ENCODE measurements around the gene OR2T11.
"Not testable (repeated sequence)": the region's sequence is repeated elsewhere in the genome, so short reads cannot be mapped to it uniquely, and the experiment has no call there.

Gene OR2T11

DNA sequence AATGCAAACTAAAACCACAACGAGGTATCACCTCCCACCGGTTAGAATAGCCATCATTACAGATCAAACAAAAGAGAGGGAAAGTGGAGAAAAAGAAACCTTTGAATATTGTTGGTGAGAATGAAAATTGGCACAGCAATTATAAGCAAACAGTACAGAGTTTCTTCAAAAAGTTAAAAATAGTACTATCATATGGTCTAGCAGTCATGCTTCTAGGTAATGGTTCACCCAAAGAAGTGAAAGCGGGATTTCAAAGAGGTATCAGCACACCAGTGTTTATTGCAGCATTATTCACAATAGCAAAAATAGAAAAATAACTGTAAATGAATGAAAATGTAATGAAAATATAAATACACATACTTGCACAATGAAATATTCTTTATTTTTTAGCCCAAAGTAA is 45.6 kb downstream of the OR2T11 start:
- Histone ChIP-seq H3K27me3 (ENCODE audit: low read length) (no peaks in the 10 kb centered on the region), H3K9me3 (ENCODE audit: insufficient read depth, low read length) (no peaks in the 10 kb centered on the region), H3K4me3 (ENCODE audit: insufficient read depth, low read length, poor library complexity, severe bottlenecking) (no peak overlapping the region), H3K79me2 (ENCODE audit: insufficient read depth, low read length) (no peaks in the 10 kb centered on the region), H3K9me2 (replicated peaks; ENCODE audit: insufficient read depth, low read length) (no peaks in the 10 kb centered on the region), H3K36me3 (ENCODE audit: low read length) (no peaks in the 10 kb centered on the region), H3K27ac (ENCODE audit: low read depth, low read length) (no peak overlapping the region), H3K4me2 (ENCODE audit: low read depth, low read length, poor library complexity, severe bottlenecking) (no peak overlapping the region), H2AFZ (ENCODE audit: low read depth, low read length, severe bottlenecking) (no peak overlapping the region), H3K9ac (ENCODE audit: low read length) (no peak overlapping the region), H4K20me1 (ENCODE audit: low read depth, low read length) (no peaks in the 10 kb centered on the region), H3F3A (ENCODE audit: insufficient read depth) (no peaks in the 10 kb centered on the region)
- no peak for TF ChIP-seq EZH2phosphoT487 (conservative IDR thresholded peaks at IDR 0.05; ENCODE audit: low read length)
- TF ChIP-seq, protein P1, sequence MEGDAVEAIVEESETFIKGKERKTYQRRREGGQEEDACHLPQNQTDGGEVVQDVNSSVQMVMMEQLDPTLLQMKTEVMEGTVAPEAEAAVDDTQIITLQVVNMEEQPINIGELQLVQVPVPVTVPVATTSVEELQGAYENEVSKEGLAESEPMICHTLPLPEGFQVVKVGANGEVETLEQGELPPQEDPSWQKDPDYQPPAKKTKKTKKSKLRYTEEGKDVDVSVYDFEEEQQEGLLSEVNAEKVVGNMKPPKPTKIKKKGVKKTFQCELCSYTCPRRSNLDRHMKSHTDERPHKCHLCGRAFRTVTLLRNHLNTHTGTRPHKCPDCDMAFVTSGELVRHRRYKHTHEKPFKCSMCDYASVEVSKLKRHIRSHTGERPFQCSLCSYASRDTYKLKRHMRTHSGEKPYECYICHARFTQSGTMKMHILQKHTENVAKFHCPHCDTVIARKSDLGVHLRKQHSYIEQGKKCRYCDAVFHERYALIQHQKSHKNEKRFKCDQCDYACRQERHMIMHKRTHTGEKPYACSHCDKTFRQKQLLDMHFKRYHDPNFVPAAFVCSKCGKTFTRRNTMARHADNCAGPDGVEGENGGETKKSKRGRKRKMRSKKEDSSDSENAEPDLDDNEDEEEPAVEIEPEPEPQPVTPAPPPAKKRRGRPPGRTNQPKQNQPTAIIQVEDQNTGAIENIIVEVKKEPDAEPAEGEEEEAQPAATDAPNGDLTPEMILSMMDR (IDR thresholded peaks at IDR 0.05; ENCODE audit: insufficient read depth, low read length, poor library complexity, severe bottlenecking) = no peak

DNA sequence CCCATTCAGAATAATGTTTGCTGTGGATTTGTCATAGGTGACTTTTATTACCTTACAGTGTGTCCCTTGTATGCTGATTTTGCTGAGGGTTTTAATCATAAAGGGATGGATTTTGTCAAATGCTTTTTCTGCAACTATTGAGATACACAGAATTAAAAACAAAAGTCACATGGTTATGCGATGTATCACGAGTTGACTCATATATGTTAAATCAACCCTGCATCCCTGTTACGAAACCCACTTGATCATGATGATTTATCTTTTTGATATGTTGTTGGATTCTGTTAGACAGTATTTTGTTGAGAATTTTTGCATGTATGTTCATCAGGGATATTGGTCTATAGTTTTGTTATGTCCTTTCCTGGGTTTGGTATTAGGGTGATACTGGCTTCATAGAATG is 49.6 kb downstream of the OR2T11 start:
- H3K27me3 ChIP-seq (ENCODE audit: low read length) = no peaks in the 10 kb centered on the region
- H3K4me3 ChIP-seq (ENCODE audit: insufficient read depth, low read length, poor library complexity, severe bottlenecking) = no peak overlapping the region
- H3K27ac ChIP-seq (ENCODE audit: low read depth, low read length) = no peak overlapping the region
- H4K20me1 ChIP-seq (ENCODE audit: low read depth, low read length) = no peaks in the 10 kb centered on the region
- H3K9me2 ChIP-seq (replicated peaks; ENCODE audit: insufficient read depth, low read length) = no peaks in the 10 kb centered on the region
- no peak overlapping the region for H3K4me2 ChIP-seq (ENCODE audit: low read depth, low read length, poor library complexity, severe bottlenecking)
- H3K9me3 ChIP-seq (ENCODE audit: insufficient read depth, low read length) = no peaks in the 10 kb centered on the region
- H3K79me2 ChIP-seq (ENCODE audit: insufficient read depth, low read length) = no peaks in the 10 kb centered on the region
- H3F3A ChIP-seq (ENCODE audit: insufficient read depth) = no peaks in the 10 kb centered on the region
- no peaks in the 10 kb centered on the region for H3K36me3 ChIP-seq (ENCODE audit: low read length)
- H2AFZ ChIP-seq (ENCODE audit: low read depth, low read length, severe bottlenecking) = no peak overlapping the region
- H3K9ac ChIP-seq (ENCODE audit: low read length) = no peak overlapping the region
- TF ChIP-seq EZH2phosphoT487 (conservative IDR thresholded peaks at IDR 0.05; ENCODE audit: low read length) = no peak
- TF ChIP-seq, protein P1 (IDR thresholded peaks at IDR 0.05; ENCODE audit: insufficient read depth, low read length, poor library complexity, severe bottlenecking) = no peak

DNA sequence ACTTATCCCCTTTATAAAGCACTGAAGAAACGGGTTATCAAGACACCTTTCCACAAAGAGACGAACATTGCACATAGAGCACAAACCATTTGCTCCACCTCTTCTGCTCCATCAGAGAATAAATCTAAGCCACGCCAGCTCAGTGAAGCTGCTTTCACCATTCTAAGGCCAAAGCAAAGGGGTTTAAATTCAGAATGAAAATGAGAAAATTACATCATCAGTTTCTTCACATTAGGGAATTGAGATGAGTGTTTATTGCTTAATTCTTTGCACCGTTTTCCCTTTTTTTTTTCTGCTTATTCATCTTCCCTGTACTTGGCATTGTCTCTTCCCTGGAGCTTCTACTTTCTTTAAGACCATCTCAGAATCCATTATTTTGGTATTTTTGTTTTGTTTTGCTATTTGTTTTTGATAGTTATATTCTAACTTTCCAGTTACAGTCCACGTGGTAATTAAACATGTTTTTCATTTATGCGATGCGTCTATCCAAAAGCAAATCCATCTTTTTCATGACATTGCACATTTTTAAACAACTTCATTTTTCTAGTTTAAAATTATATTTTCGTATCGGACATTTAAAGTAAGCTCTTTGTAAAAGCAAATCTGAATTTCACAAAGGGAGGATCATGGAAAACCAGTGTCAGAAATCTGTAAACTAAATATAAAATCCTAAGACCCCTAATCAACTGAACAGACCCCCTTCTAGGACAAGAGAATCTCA is 58.5 kb downstream of the OR2T11 start:
- Histone ChIP-seq H3K4me2 (ENCODE audit: low read depth, low read length, poor library complexity, severe bottlenecking) (no peak overlapping the region), H3K9me3 (ENCODE audit: insufficient read depth, low read length) (no peaks in the 10 kb centered on the region), H3K79me2 (ENCODE audit: insufficient read depth, low read length) (no peaks in the 10 kb centered on the region), H3K9ac (ENCODE audit: low read length) (no peak overlapping the region), H4K20me1 (ENCODE audit: low read depth, low read length) (no peaks in the 10 kb centered on the region), H3K27ac (ENCODE audit: low read depth, low read length) (no peak overlapping the region), H3K4me3 (ENCODE audit: insufficient read depth, low read length, poor library complexity, severe bottlenecking) (no peak overlapping the region), H2AFZ (ENCODE audit: low read depth, low read length, severe bottlenecking) (no peak overlapping the region), H3K36me3 (ENCODE audit: low read length) (no peaks in the 10 kb centered on the region), H3K9me2 (replicated peaks; ENCODE audit: insufficient read depth, low read length) (no peaks in the 10 kb centered on the region), H3K27me3 (ENCODE audit: low read length) (no peaks in the 10 kb centered on the region), H3F3A (ENCODE audit: insufficient read depth) (no peaks in the 10 kb centered on the region)
- TF ChIP-seq, protein P1 (IDR thresholded peaks at IDR 0.05; ENCODE audit: insufficient read depth, low read length, poor library complexity, severe bottlenecking) = no peak
- no peak for TF ChIP-seq EZH2phosphoT487 (conservative IDR thresholded peaks at IDR 0.05; ENCODE audit: low read length)

DNA sequence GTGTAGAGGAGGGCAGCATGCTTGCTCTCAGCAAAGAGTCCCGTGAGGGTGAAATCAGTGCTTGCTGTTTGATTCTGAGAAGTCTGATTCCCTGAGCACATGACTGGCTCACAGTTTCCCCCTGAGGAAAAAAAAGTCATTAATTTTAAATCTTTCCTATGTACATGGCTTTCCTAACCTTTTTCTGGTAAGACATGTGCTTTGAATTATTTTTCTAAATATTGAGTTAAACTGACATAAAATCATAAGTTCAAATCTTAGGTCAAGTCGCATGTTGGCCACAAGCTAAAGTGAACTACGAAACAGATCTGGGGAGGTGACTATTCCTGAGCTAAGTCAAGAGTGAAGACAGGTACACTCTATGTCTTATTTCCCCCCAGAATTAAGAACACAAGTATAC is 60.2 kb downstream of the OR2T11 start, which contains the start of gene OR2T34:
TSS of gene OR2T34 (minus strand) at position 101 of the 400 bp plus-strand sequence. CDS start at position 101, 0 bp downstream.
- not testable (repeated sequence) for H4K20me1 ChIP-seq (ENCODE audit: low read depth, low read length); H3K9me2 ChIP-seq (replicated peaks; ENCODE audit: insufficient read depth, low read length); H3K27me3 ChIP-seq (ENCODE audit: low read length); H3F3A ChIP-seq (ENCODE audit: insufficient read depth); H3K4me2 ChIP-seq (ENCODE audit: low read depth, low read length, poor library complexity, severe bottlenecking); H3K9ac ChIP-seq (ENCODE audit: low read length); H3K79me2 ChIP-seq (ENCODE audit: insufficient read depth, low read length); H3K36me3 ChIP-seq (ENCODE audit: low read length); H3K27ac ChIP-seq (ENCODE audit: low read depth, low read length); H3K4me3 ChIP-seq (ENCODE audit: insufficient read depth, low read length, poor library complexity, severe bottlenecking); H2AFZ ChIP-seq (ENCODE audit: low read depth, low read length, severe bottlenecking); H3K9me3 ChIP-seq (ENCODE audit: insufficient read depth, low read length)

DNA sequence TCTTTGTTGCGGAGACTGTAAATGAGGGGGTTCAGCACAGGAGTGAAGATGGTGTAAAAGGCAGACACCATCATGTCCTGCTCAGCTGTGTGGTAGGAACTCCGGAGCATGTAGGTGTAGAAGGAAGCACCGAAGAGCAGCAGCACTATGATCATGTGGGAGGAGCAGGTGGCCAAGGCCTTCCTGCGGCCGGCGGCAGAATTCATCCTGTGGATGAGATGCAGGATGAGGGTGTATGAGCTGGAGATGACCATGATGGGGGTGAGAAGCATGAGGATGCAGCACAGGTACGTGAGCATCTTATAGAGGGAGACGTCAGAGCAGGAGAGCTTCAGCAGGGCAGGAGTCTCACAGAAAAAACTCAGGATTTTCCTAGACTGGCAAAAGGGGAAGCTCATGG is 61.0 kb downstream of the OR2T11 start:
- H2AFZ ChIP-seq (ENCODE audit: low read depth, low read length, severe bottlenecking); H4K20me1 ChIP-seq (ENCODE audit: low read depth, low read length); H3K9me2 ChIP-seq (replicated peaks; ENCODE audit: insufficient read depth, low read length); H3K79me2 ChIP-seq (ENCODE audit: insufficient read depth, low read length); H3K4me3 ChIP-seq (ENCODE audit: insufficient read depth, low read length, poor library complexity, severe bottlenecking); H3K9ac ChIP-seq (ENCODE audit: low read length); H3K4me2 ChIP-seq (ENCODE audit: low read depth, low read length, poor library complexity, severe bottlenecking); H3F3A ChIP-seq (ENCODE audit: insufficient read depth); H3K27me3 ChIP-seq (ENCODE audit: low read length); H3K27ac ChIP-seq (ENCODE audit: low read depth, low read length); H3K9me3 ChIP-seq (ENCODE audit: insufficient read depth, low read length); H3K36me3 ChIP-seq (ENCODE audit: low read length): not testable (repeated sequence)
